Measurements from ENCODE around the gene TRMT11.

DNA sequence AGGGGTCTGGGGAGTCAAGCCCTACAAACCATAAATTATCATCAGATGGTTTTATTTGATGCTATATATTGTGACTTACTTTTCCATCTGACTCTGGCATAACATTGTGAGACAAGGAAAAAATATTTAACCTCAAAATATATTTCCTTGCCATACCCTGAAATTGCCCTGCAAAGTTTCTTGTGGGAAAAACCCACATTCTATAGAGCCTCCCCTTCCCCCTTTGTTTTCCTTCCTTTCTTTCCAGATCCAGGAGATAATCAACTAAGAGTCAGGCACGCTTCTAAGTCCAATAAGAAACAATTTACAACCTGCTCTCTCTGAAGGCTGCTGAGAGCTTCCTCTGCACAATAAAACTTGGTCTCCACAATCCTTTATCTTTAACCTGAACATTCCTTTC, 47.3 kb upstream of the TRMT11 start:
- TF ChIP-seq, protein P1, sequence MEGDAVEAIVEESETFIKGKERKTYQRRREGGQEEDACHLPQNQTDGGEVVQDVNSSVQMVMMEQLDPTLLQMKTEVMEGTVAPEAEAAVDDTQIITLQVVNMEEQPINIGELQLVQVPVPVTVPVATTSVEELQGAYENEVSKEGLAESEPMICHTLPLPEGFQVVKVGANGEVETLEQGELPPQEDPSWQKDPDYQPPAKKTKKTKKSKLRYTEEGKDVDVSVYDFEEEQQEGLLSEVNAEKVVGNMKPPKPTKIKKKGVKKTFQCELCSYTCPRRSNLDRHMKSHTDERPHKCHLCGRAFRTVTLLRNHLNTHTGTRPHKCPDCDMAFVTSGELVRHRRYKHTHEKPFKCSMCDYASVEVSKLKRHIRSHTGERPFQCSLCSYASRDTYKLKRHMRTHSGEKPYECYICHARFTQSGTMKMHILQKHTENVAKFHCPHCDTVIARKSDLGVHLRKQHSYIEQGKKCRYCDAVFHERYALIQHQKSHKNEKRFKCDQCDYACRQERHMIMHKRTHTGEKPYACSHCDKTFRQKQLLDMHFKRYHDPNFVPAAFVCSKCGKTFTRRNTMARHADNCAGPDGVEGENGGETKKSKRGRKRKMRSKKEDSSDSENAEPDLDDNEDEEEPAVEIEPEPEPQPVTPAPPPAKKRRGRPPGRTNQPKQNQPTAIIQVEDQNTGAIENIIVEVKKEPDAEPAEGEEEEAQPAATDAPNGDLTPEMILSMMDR (IDR thresholded peaks at IDR 0.05), result no peak
- no peak for TF ChIP-seq POLR2AphosphoS5 (IDR thresholded peaks at IDR 0.05)
